Stimulated activated CD4-positive, alpha-beta T cell treated with anti-CD3 and anti-CD28 coated beads, Interleukin-4, amount 100 ng/mL, for 1 hour (primary cell): ENCODE measurements around the gene CRKL.

Experiments
- DNase-seq: peaks from one replicate; pipeline ENCODE4 v3.0.0-alpha.2; 2020

CRKL gene

GRCh38 chr22:20987375-20987774, 70.2 kb downstream of the CRKL start:
- no peak for DNase-seq

GRCh38 chr22:20988573-20989322, 71.5 kb downstream of the CRKL start:
- no peak for DNase-seq

GRCh38 chr22:20989323-20990138, 72.3 kb downstream of the CRKL start:
- DNase-seq = no peak

GRCh38 chr22:20990184-20991180, 73.3 kb downstream of the CRKL start:
- no peak for DNase-seq

GRCh38 chr22:20991252-20992055, 74.2 kb downstream of the CRKL start:
- no peak for DNase-seq

GRCh38 chr22:20992056-20992442, 74.8 kb downstream of the CRKL start:
- DNase-seq = no peak

GRCh38 chr22:20992456-20993303, 75.5 kb downstream of the CRKL start:
- DNase-seq = no peak

- no peak for DNase-seq
These were observed 76.3 kb downstream of the CRKL start for GRCh38 chr22:20993304-20994127.

- DNase-seq = no peak
These were observed 77.1 kb downstream of the CRKL start for GRCh38 chr22:20994128-20994901.

- no peak for DNase-seq
These were observed 77.7 kb downstream of the CRKL start for GRCh38 chr22:20994902-20995241.

- DNase-seq = no peak
These were observed 78.3 kb downstream of the CRKL start for GRCh38 chr22:20995329-20996030.

- no peak for DNase-seq
These were observed 78.8 kb downstream of the CRKL start for GRCh38 chr22:20996031-20996410.

- DNase-seq = no peak
These were observed 79.7 kb downstream of the CRKL start for GRCh38 chr22:20996598-20997535.

GRCh38 chr22:20997536-20998257, 80.5 kb downstream of the CRKL start:
- no peak for DNase-seq

GRCh38 chr22:20998411-20999336, 81.5 kb downstream of the CRKL start:
- no peak for DNase-seq
